ENCODE data around the gene OTX1. TPM values are rescaled to one million over a fixed set of nuclear protein-coding genes. Genes with fewer than 3 reads are reported as not detected.
A peak's percentile ranks its signal among the peaks of the same experiment; 100 is the strongest.

Gene OTX1
- total and polyA plus RNA-seq, 2 experiments from 2014 or later, result 1.3 to 2.2 TPM

DNA sequence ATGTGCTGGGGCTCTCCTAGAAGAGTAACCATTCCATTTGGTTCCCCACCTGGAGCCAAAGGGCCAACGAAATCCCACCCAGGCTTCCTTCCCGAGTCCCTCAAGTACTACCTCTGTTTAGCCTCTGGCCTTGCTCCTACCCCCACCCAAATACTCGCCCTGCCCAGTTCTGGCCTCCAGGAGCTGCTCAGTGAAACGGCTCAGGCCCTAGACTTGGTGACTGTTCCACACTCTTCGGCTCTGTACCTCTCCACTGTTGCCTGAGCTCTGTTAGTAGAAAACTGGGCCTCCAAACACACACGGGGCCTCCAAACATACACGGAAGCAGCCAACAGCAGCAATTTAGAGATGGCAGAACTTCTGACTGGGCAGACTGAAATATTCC lies 4.2 kb downstream of the OTX1 start (continued):
- TF ChIP-seq, protein P1, sequence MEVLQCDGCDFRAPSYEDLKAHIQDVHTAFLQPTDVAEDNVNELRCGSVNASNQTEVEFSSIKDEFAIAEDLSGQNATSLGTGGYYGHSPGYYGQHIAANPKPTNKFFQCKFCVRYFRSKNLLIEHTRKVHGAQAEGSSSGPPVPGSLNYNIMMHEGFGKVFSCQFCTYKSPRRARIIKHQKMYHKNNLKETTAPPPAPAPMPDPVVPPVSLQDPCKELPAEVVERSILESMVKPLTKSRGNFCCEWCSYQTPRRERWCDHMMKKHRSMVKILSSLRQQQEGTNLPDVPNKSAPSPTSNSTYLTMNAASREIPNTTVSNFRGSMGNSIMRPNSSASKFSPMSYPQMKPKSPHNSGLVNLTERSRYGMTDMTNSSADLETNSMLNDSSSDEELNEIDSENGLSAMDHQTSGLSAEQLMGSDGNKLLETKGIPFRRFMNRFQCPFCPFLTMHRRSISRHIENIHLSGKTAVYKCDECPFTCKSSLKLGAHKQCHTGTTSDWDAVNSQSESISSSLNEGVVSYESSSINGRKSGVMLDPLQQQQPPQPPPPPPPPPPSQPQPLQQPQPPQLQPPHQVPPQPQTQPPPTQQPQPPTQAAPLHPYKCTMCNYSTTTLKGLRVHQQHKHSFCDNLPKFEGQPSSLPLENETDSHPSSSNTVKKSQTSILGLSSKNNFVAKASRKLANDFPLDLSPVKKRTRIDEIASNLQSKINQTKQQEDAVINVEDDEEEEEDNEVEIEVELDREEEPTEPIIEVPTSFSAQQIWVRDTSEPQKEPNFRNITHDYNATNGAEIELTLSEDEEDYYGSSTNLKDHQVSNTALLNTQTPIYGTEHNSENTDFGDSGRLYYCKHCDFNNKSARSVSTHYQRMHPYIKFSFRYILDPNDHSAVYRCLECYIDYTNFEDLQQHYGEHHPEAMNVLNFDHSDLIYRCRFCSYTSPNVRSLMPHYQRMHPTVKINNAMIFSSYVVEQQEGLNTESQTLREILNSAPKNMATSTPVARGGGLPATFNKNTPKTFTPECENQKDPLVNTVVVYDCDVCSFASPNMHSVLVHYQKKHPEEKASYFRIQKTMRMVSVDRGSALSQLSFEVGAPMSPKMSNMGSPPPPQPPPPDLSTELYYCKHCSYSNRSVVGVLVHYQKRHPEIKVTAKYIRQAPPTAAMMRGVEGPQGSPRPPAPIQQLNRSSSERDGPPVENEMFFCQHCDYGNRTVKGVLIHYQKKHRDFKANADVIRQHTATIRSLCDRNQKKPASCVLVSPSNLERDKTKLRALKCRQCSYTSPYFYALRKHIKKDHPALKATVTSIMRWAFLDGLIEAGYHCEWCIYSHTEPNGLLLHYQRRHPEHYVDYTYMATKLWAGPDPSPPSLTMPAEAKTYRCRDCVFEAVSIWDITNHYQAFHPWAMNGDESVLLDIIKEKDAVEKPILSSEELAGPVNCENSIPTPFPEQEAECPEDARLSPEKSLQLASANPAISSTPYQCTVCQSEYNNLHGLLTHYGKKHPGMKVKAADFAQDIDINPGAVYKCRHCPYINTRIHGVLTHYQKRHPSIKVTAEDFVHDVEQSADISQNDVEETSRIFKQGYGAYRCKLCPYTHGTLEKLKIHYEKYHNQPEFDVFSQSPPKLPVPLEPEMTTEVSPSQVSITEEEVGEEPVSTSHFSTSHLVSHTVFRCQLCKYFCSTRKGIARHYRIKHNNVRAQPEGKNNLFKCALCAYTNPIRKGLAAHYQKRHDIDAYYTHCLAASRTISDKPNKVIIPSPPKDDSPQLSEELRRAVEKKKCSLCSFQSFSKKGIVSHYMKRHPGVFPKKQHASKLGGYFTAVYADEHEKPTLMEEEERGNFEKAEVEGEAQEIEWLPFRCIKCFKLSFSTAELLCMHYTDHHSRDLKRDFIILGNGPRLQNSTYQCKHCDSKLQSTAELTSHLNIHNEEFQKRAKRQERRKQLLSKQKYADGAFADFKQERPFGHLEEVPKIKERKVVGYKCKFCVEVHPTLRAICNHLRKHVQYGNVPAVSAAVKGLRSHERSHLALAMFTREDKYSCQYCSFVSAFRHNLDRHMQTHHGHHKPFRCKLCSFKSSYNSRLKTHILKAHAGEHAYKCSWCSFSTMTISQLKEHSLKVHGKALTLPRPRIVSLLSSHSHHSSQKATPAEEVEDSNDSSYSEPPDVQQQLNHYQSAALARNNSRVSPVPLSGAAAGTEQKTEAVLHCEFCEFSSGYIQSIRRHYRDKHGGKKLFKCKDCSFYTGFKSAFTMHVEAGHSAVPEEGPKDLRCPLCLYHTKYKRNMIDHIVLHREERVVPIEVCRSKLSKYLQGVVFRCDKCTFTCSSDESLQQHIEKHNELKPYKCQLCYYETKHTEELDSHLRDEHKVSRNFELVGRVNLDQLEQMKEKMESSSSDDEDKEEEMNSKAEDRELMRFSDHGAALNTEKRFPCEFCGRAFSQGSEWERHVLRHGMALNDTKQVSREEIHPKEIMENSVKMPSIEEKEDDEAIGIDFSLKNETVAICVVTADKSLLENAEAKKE (CRISPR knock-in tag; IDR thresholded peaks at IDR 0.05), result no peak
- no peak for TF ChIP-seq CREB1 (CRISPR knock-in tag; IDR thresholded peaks at IDR 0.05; ENCODE audit: low read depth)
- TF ChIP-seq POLR2AphosphoS5 (IDR thresholded peaks at IDR 0.05; ENCODE audit: low read depth), result no peak
- TF ChIP-seq, protein P2, sequence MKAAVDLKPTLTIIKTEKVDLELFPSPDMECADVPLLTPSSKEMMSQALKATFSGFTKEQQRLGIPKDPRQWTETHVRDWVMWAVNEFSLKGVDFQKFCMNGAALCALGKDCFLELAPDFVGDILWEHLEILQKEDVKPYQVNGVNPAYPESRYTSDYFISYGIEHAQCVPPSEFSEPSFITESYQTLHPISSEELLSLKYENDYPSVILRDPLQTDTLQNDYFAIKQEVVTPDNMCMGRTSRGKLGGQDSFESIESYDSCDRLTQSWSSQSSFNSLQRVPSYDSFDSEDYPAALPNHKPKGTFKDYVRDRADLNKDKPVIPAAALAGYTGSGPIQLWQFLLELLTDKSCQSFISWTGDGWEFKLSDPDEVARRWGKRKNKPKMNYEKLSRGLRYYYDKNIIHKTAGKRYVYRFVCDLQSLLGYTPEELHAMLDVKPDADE (IDR thresholded peaks at IDR 0.05), result no peak
- no peak for TF ChIP-seq ZNF331 (CRISPR knock-in tag; IDR thresholded peaks at IDR 0.05; ENCODE audit: low read depth)
- no peak for TF ChIP-seq STAT1 (IDR thresholded peaks at IDR 0.05; ENCODE audit: unreplicated experiment)

DNA sequence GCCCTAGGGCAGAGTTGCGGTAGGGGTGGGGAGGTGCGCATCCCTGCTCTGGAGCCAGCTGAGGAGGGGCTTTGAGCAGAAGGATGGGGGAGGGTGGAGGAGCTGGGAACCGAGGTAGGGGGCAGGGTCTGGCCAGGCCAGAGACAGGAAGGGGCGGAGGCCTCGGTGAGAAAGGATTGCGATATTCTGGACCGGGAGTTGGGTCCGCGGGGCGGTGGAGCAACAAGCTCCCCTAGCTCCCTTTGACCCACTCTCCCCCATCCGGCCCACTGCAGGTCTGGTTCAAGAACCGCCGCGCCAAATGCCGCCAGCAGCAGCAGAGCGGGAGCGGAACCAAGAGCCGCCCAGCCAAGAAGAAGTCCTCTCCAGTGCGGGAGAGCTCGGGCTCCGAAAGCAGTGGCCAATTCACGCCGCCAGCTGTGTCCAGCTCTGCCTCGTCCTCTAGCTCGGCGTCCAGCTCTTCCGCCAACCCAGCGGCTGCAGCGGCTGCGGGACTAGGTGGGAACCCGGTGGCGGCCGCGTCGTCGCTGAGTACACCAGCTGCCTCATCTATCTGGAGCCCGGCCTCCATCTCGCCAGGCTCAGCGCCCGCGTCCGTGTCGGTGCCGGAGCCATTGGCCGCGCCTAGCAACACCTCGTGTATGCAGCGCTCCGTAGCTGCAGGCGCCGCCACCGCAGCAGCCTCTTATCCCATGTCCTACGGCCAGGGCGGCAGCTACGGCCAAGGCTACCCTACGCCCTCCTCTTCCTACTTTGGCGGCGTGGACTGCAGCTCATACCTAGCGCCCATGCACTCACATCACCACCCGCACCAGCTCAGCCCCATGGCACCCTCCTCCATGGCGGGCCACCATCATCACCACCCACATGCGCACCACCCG lies 4.8 kb downstream of the OTX1 start:
- Histone ChIP-seq H3F3A (replicated peaks; ENCODE audit: low read depth) (peaks cover 40% of the 10 kb centered on the region), H3K4me1 (ENCODE audit: insufficient read depth) (peaks cover 66% of the 10 kb centered on the region), H4K20me1 (replicated peaks; ENCODE audit: insufficient read depth) (peaks cover 13% of the 10 kb centered on the region), H3K4me2 (peak overlapping the region; percentile 96), H3K27ac (ENCODE audit: low read depth) (no peak overlapping the region), H3K27me3 (ENCODE audit: insufficient read depth) (peaks cover 98% of the 10 kb centered on the region), H3K79me2 (replicated peaks; ENCODE audit: insufficient read depth) (no peaks in the 10 kb centered on the region), H3K36me3 (ENCODE audit: insufficient read depth) (no peaks in the 10 kb centered on the region), H3K4me3 (peak overlapping the region; percentile 89), H2AFZ (peak overlapping the region; percentile 80), H3K9me2 (ENCODE audit: insufficient read depth) (no peaks in the 10 kb centered on the region)
- Mint-ChIP-seq H3K4me3 (peak overlapping the region; percentile 70), H3K27me3 (ENCODE audit: insufficient read depth, low read depth, poor library complexity) (peaks cover 98% of the 10 kb centered on the region), H3K27ac (no peak overlapping the region), H3K9me3 (peaks cover 11% of the 10 kb centered on the region), H3K36me3 (ENCODE audit: low read depth) (peaks cover 12% of the 10 kb centered on the region; the same call in 2 of the 3 replicates), H3K4me1 (peaks cover 64% of the 10 kb centered on the region)
- TF ChIP-seq NANOG (IDR thresholded peaks at IDR 0.05; ENCODE audit: borderline replicate concordance), result no peak
- no peak for TF ChIP-seq POLR2AphosphoS5 (IDR thresholded peaks at IDR 0.05; ENCODE audit: low read depth)
- peak; percentile 84 for TF ChIP-seq EZH2 (IDR thresholded peaks at IDR 0.05; ENCODE audit: low read depth, unreplicated experiment)
- TF ChIP-seq EZH2phosphoT487 (IDR thresholded peaks at IDR 0.05; ENCODE audit: unreplicated experiment), result peak; percentile 69
- no peak for TF ChIP-seq ZNF331 (CRISPR knock-in tag; IDR thresholded peaks at IDR 0.05; ENCODE audit: low read depth)
- TF ChIP-seq, protein P2 (IDR thresholded peaks at IDR 0.05), result no peak
- ATAC-seq (peak; percentile 3), DNase-seq (ENCODE audit: low spot score) (peak; percentile 85)
